GM18507 (cell line): ENCODE measurements around the gene SLFN11.
A peak's percentile ranks its signal among the peaks of the same experiment; 100 is the strongest.
"Not testable (repeated sequence)": the region's sequence is repeated elsewhere in the genome, so short reads cannot be mapped to it uniquely, and the experiment has no call there.

Source experiments
- DNase-seq: peaks from one replicate; pipeline ENCODE4 v3.0.0; 2011; ENCODE audit warnings: low read depth; ENCODE audit not compliant: insufficient read length; ENCODE audit errors: extremely low spot score
- FAIRE-seq: peaks from 2 replicates; lab custom pipeline; 2011; peaks lifted over from hg19 to GRCh38; lab: Jason Lieb, UNC

The SLFN11 gene

GRCh38 chr17:35312790-35313711 is 60.4 kb downstream of the SLFN11 start:
- DNase-seq, result peak; percentile 30
- FAIRE-seq, result peak; percentile 93

- DNase-seq (no peak), FAIRE-seq (peak; percentile 5)
These were observed 61.1 kb downstream of the SLFN11 start for GRCh38 chr17:35312346-35312745.

- FAIRE-seq, DNase-seq: not testable (repeated sequence)
These were observed 64.1 kb downstream of the SLFN11 start for GRCh38 chr17:35309345-35309744.
